SK-N-SH (cell line): ENCODE data around the gene CABP1. TPM values are rescaled to one million over a fixed set of nuclear protein-coding genes. Genes with fewer than 3 reads are reported as not detected.

Experiments used
- CTCF ChIA-PET: fragments of 300-600, 350-600 bp; formaldehyde crosslinking; extraction: SDS; loops from one replicate; lab custom pipeline; 2021; lab: Yijun Ruan, JAX
- POLR2A ChIA-PET: fragments of 350-600 bp; sonication (Branson Sonifier 250); formaldehyde crosslinking; extraction: SDS; loops from one replicate; lab custom pipeline; 2020; ENCODE audit warnings: antibody characterized with exemption, inconsistent platforms; lab: Yijun Ruan, JAX
- DNase-seq: peaks from one replicate; pipeline ENCODE4 v3.0.0; 2012
- H2AFZ ChIP-seq: fragments of 200-600 bp; sonication (generic); 2 replicates; pipeline ENCODE4 v1.8.1; 2016; ENCODE audit warnings: antibody characterized with exemption, mild to moderate bottlenecking, low read depth
- H3F3A ChIP-seq: fragments of 200-600 bp; sonication (generic); replicated peaks from 2 replicates; pipeline ENCODE3; 2016; ENCODE audit warnings: antibody characterized with exemption, mild to moderate bottlenecking; ENCODE audit not compliant: insufficient read depth
- H3K27ac ChIP-seq, 2 experiments: fragments of 200-500 bp in 1 of 2; fragments of 200-600 bp in 1 of 2; sonication (Bioruptor generic) in 1 of 2; sonication (generic), shearing (Covaris generic) in 1 of 2; 2 replicates each; pipeline versions ENCODE4 v1.5.1 to v1.6.1; 2014 to 2016; ENCODE audit warnings: low read depth in 2 of 2, inconsistent platforms in 1 of 2, low read length in 1 of 2, mild to moderate bottlenecking in 1 of 2, mixed read lengths in 1 of 2
- H3K27me3 ChIP-seq: fragments of 200-600 bp; sonication (generic), shearing (Covaris generic); 2 replicates; pipeline ENCODE4 v1.6.1; 2016; ENCODE audit warnings: mixed run types; ENCODE audit not compliant: insufficient read depth
- H3K36me3 ChIP-seq, 2 experiments: fragments of 200-500 bp in 1 of 2; fragments of 200-600 bp in 1 of 2; sonication (Bioruptor generic) in 1 of 2; sonication (generic) in 1 of 2; replicated peaks in 1 of 2; 2 replicates each; pipeline versions ENCODE3 to v1.5.1; 2014 to 2016; ENCODE audit warnings: low read length in 1 of 2, mild to moderate bottlenecking in 1 of 2; ENCODE audit not compliant: insufficient read depth in 2 of 2, control insufficient read depth in 1 of 2
- H3K4me1 ChIP-seq, 2 experiments: fragments of 200-500 bp in 1 of 2; fragments of 200-600 bp in 1 of 2; sonication (Bioruptor generic) in 1 of 2; sonication (generic), shearing (Covaris generic) in 1 of 2; 2 replicates each; pipeline versions ENCODE4 v1.5.1 to v1.6.1; 2014 to 2016; ENCODE audit warnings: low read depth in 1 of 2, low read length in 1 of 2, mixed run types in 1 of 2; ENCODE audit not compliant: insufficient read depth in 2 of 2, control insufficient read depth in 1 of 2
- H3K4me2 ChIP-seq: fragments of 200-600 bp; sonication (generic), shearing (Covaris generic); 2 replicates; pipeline ENCODE4 v1.6.1; 2017; ENCODE audit warnings: mixed run types
- H3K4me3 ChIP-seq, 2 experiments: fragments of 200-500 bp in 1 of 2; fragments of 200-600 bp in 1 of 2; sonication (Bioruptor generic) in 1 of 2; sonication (generic), shearing (Covaris generic) in 1 of 2; 2 replicates each; pipeline versions ENCODE4 v1.5.1 to v1.8.1; 2014 to 2016; ENCODE audit warnings: low read depth in 2 of 2, inconsistent platforms in 1 of 2, low read length in 1 of 2, mild to moderate bottlenecking in 1 of 2, mixed read lengths in 1 of 2, moderate library complexity in 1 of 2
- H3K79me2 ChIP-seq: fragments of 200-600 bp; sonication (generic); 2 replicates; pipeline ENCODE4 v1.8.1; 2017; ENCODE audit warnings: mild to moderate bottlenecking; ENCODE audit not compliant: insufficient read depth
- H3K9ac ChIP-seq: fragments of 200-600 bp; sonication (generic); 2 replicates; pipeline ENCODE4 v1.6.1; 2017; ENCODE audit warnings: mixed run types
- H3K9me2 ChIP-seq: fragments of 200-600 bp; sonication (generic); 2 replicates; pipeline ENCODE4 v1.6.1; 2017; ENCODE audit warnings: mixed run types
- H3K9me3 ChIP-seq: fragments of 200-600 bp; sonication (generic); 2 replicates; pipeline ENCODE4 v1.6.1; 2017; ENCODE audit warnings: mixed run types, mild to moderate bottlenecking, moderate library complexity
- H4K20me1 ChIP-seq: fragments of 200-600 bp; sonication (generic); 2 replicates; pipeline ENCODE4 v1.6.1; 2017; ENCODE audit warnings: mild to moderate bottlenecking, mixed run types; ENCODE audit not compliant: insufficient read depth
- CHD2 ChIP-seq: fragments of 150-350 bp; IDR thresholded peaks from 2 replicates; pipeline ENCODE4 v1.6.1; 2018; ENCODE audit warnings: low read length; ENCODE audit not compliant: partially characterized antibody
- FOXM1 ChIP-seq: IDR thresholded peaks from 2 replicates; pipeline ENCODE4 v1.4.0; 2012; ENCODE audit warnings: low read depth, mild to moderate bottlenecking
- IRF3 ChIP-seq: fragments of 150-350 bp; IDR thresholded peaks from 2 replicates; pipeline ENCODE4 v1.6.1; 2016; ENCODE audit warnings: mild to moderate bottlenecking, low read depth, low read length
- JUND ChIP-seq: IDR thresholded peaks from 2 replicates; pipeline ENCODE4 v1.4.0; 2012
- MAX ChIP-seq: IDR thresholded peaks from 2 replicates; pipeline ENCODE4 v1.4.0; 2012; ENCODE audit warnings: low read depth
- MXI1 ChIP-seq: IDR thresholded peaks from 2 replicates; pipeline ENCODE4 v1.6.1; 2012; ENCODE audit warnings: mild to moderate bottlenecking, low read depth, low read length, improper control_type of control experiment
- NFIC ChIP-seq: IDR thresholded peaks from 2 replicates; pipeline ENCODE4 v1.4.0; 2012; ENCODE audit warnings: borderline replicate concordance
- PBX3 ChIP-seq: IDR thresholded peaks from 2 replicates; pipeline ENCODE4; 2012
- POLR2AphosphoS5 ChIP-seq: IDR thresholded peaks from 2 replicates; pipeline ENCODE4 v1.6.1; 2012; ENCODE audit warnings: low read depth, low read length
- RCOR1 ChIP-seq: fragments of 150-350 bp; IDR thresholded peaks from 2 replicates; pipeline ENCODE4 v1.6.1; 2017; ENCODE audit warnings: antibody characterized with exemption, low read length
- REST ChIP-seq: IDR thresholded peaks from 2 replicates; pipeline ENCODE4 v1.6.1; 2012; ENCODE audit warnings: mild to moderate bottlenecking, low read depth, low read length, moderate library complexity
- RXRA ChIP-seq: IDR thresholded peaks from 2 replicates; pipeline ENCODE4 v1.4.0; 2012; ENCODE audit warnings: low read depth, mild to moderate bottlenecking, borderline replicate concordance
- SMC3 ChIP-seq: IDR thresholded peaks from 2 replicates; pipeline ENCODE4 v1.6.1; 2012; ENCODE audit warnings: low read depth, low read length, improper control_type of control experiment
- TAF1 ChIP-seq: IDR thresholded peaks from 2 replicates; pipeline ENCODE4 v1.6.1; 2012; ENCODE audit warnings: low read depth, mild to moderate bottlenecking, low read length, moderate library complexity, borderline replicate concordance
- TCF12 ChIP-seq: IDR thresholded peaks from 2 replicates; pipeline ENCODE4 v1.4.0; 2012
- TEAD4 ChIP-seq: IDR thresholded peaks from 2 replicates; pipeline ENCODE4 v1.4.0; 2012; ENCODE audit warnings: mild to moderate bottlenecking, borderline replicate concordance; ENCODE audit not compliant: insufficient read depth
- USF1 ChIP-seq: IDR thresholded peaks from 2 replicates; pipeline ENCODE4 v1.4.0; 2012; ENCODE audit warnings: low read depth, borderline replicate concordance
- USF2 ChIP-seq: fragments of 150-350 bp; IDR thresholded peaks from 2 replicates; pipeline ENCODE4 v1.6.1; 2017; ENCODE audit warnings: antibody characterized with exemption, low read length, low read depth, borderline replicate concordance
- WGBS: methylation state at CpG from one replicate; pipeline ENCODE4 v1.1.6; 2017; ENCODE audit warnings: low lambda C conversion rate; 5-methylcytosine and 5-hydroxymethylcytosine counted together
- polyA plus RNA-seq, 3 experiments: library from polyadenylated mRNA; depleted of rRNA; stranded (reverse); fragments of >200 nt; gene quantifications; 2 replicates each; pipeline ENCODE4 v1.2.3, GENCODE V29; 2012

The CABP1 gene
- polyA plus RNA-seq, 1 of the 3 experiments (the other 2 are of a cell fraction): 0.08 TPM

- Histone ChIP-seq H3K9me2 (no peaks in the 10 kb centered on the region), H3K9ac (no peak overlapping the region), H3K27ac (no peak overlapping the region), H3K79me2 (no peaks in the 10 kb centered on the region), H4K20me1 (peaks cover 5% of the 10 kb centered on the region; the same call in 1 of the 2 replicates), H3K4me1 (peaks cover 0 to 6% of the 10 kb centered on the region in 2 experiments; a peak in 1 of 4 replicates), H3K9me3 (no peaks in the 10 kb centered on the region), H3F3A (no peaks in the 10 kb centered on the region), H3K4me3 (no peak overlapping the region), H3K36me3 (no peaks in the 10 kb centered on the region), H3K27me3 (peaks cover 58% of the 10 kb centered on the region), H2AFZ (no peak overlapping the region), H3K4me2 (no peak overlapping the region)
- no peak for DNase-seq
- ChIA-PET CTCF (interaction anchor here (1.6 to 4.5 kb wide), 2 partner anchors 16 to 59 kb away, joined by 3 to 28 read pairs; partner anchors contain the start of gene POP5), POLR2A (interaction anchor here (0.6 kb wide), 1 partner anchor 173 kb away, joined by 3 read pairs; no protein-coding TSS in a partner anchor)
- WGBS: 93% methylated on average over 9 of the region's 9 CpGs
- TF ChIP-seq USF1 (no peak), CHD2 (no peak), TEAD4 (no peak), MXI1 (no peak), TCF12 (no peak), SMC3 (no peak)
Observed at GRCh38 chr12:120642121-120642520, 1.7 kb downstream of the CABP1 start.

GRCh38 chr12:120642826-120643225 lies 2.4 kb downstream of the CABP1 start:
- H3K4me2 ChIP-seq: no peak overlapping the region
- WGBS: 79% methylated on average over 4 of the region's 4 CpGs
- H3K4me1 ChIP-seq: peaks cover 0 to 6% of the 10 kb centered on the region in 2 experiments; a peak in 1 of 4 replicates
- H3K36me3 ChIP-seq: no peaks in the 10 kb centered on the region
- POLR2A ChIA-PET: no interaction called here
- H3K9me3 ChIP-seq: no peaks in the 10 kb centered on the region
- no peak overlapping the region for H2AFZ ChIP-seq
- no peak overlapping the region for H3K4me3 ChIP-seq
- no peaks in the 10 kb centered on the region for H3K79me2 ChIP-seq
- DNase-seq: no peak
- H3K27me3 ChIP-seq: peaks cover 58% of the 10 kb centered on the region
- no peak overlapping the region for H3K27ac ChIP-seq
- H3F3A ChIP-seq: peaks cover under 1% of the 10 kb centered on the region
- CTCF ChIA-PET: interaction anchor here (4.5 kb wide), 1 partner anchor 60 kb away, joined by 28 read pairs; the partner anchor contains the start of gene POP5
- H3K9ac ChIP-seq: no peak overlapping the region
- peaks cover 5% of the 10 kb centered on the region; the same call in 1 of the 2 replicates for H4K20me1 ChIP-seq
- no peaks in the 10 kb centered on the region for H3K9me2 ChIP-seq
- TF ChIP-seq SMC3: no peak
- no peak for TF ChIP-seq CHD2
- no peak for TF ChIP-seq USF2
- no peak for TF ChIP-seq MAX
- TF ChIP-seq RXRA: no peak
- TF ChIP-seq REST: no peak
- TF ChIP-seq NFIC: no peak
- TF ChIP-seq POLR2AphosphoS5: no peak
- TF ChIP-seq IRF3: no peak
- TF ChIP-seq RCOR1: no peak
- TF ChIP-seq MXI1: no peak
- no peak for TF ChIP-seq TAF1
- TF ChIP-seq JUND: no peak
- no peak for TF ChIP-seq PBX3
- no peak for TF ChIP-seq FOXM1
- no peak for TF ChIP-seq TCF12
